Left renal pelvis (tissue), 4 donors: Measurements from ENCODE around the gene CTXND2. TPM values are rescaled to one million over a fixed set of nuclear protein-coding genes. Genes with fewer than 3 reads are reported as not detected.
"Not testable (repeated sequence)": the region's sequence is repeated elsewhere in the genome, so short reads cannot be mapped to it uniquely, and the experiment has no call there.

Source experiments
- DNase-seq, 4 donors: peaks; one replicate each; pipeline ENCODE4 v3.0.0-alpha.2; 2013; ENCODE audit warnings: low read depth in 4 of 4, low spot score in 3 of 4
- polyA plus RNA-seq, 4 donors: library from polyadenylated mRNA; unstranded; fragments of 120-200 nt; gene quantifications; one replicate each; pipeline ENCODE4 v1.2.1, GENCODE V29; 2013; ENCODE audit not compliant: insufficient read length in 4 of 4

CTXND2 gene
- polyA plus RNA-seq: not detected

- DNase-seq: no peak
Measured at GRCh38 chr1:150887018-150887417, at the start of gene CTXND2. Gene CTXND2, plus strand, starts transcription at chr1:150887136. Its CDS starts 25,179 bp downstream, at chr1:150912315.

GRCh38 chr1:150840850-150841249, 46.1 kb upstream of the CTXND2 start:
- not testable (repeated sequence) for DNase-seq

- no peak for DNase-seq
Measured at GRCh38 chr1:150841626-150842025, 45.3 kb upstream of the CTXND2 start.

- DNase-seq: no peak
Measured at GRCh38 chr1:150842343-150842742, 44.6 kb upstream of the CTXND2 start.

- DNase-seq: no peak
Measured at GRCh38 chr1:150842964-150843363, 44.0 kb upstream of the CTXND2 start.

- DNase-seq: no peak
Measured at GRCh38 chr1:150843474-150843873, 43.5 kb upstream of the CTXND2 start.

GRCh38 chr1:150846473-150847146, 40.3 kb upstream of the CTXND2 start:
- no peak for DNase-seq

GRCh38 chr1:150850801-150851362, 36.1 kb upstream of the CTXND2 start:
- DNase-seq: not testable (repeated sequence)

GRCh38 chr1:150852734-150853133, 34.2 kb upstream of the CTXND2 start:
- DNase-seq: not testable (repeated sequence)

- DNase-seq: no peak
Measured at GRCh38 chr1:150863724-150864123, 23.2 kb upstream of the CTXND2 start.

GRCh38 chr1:150864200-150864599, 22.7 kb upstream of the CTXND2 start:
- not testable (repeated sequence) for DNase-seq

GRCh38 chr1:150869683-150870082, 17.3 kb upstream of the CTXND2 start:
- no peak for DNase-seq

GRCh38 chr1:150872572-150872971, 14.4 kb upstream of the CTXND2 start:
- DNase-seq: no peak

- no peak for DNase-seq
Measured at GRCh38 chr1:150873521-150873920, 13.4 kb upstream of the CTXND2 start.

- no peak for DNase-seq
Measured at GRCh38 chr1:150874455-150875196, 12.3 kb upstream of the CTXND2 start.

- DNase-seq: no peak
Measured at GRCh38 chr1:150875197-150876118, 11.5 kb upstream of the CTXND2 start.

GRCh38 chr1:150876119-150876454, 10.8 kb upstream of the CTXND2 start:
- peak; percentile 47 to 60 (median 55) for DNase-seq

- not testable (repeated sequence) for DNase-seq
Measured at GRCh38 chr1:150878931-150879330, 8.0 kb upstream of the CTXND2 start.

GRCh38 chr1:150881331-150882070, 5.4 kb upstream of the CTXND2 start:
- no peak for DNase-seq

GRCh38 chr1:150883121-150883520, 3.8 kb upstream of the CTXND2 start:
- DNase-seq: not testable (repeated sequence)
